Smooth muscle cell (in vitro differentiated cells): ENCODE results near the gene SPECC1. TPM values are rescaled to one million over a fixed set of nuclear protein-coding genes. Genes with fewer than 3 reads are reported as not detected.
A peak's percentile ranks its signal among the peaks of the same experiment; 100 is the strongest.

Source experiments
- DNase-seq: peaks from one replicate; lab custom pipeline; 2025; ENCODE audit not compliant: unreplicated experiment; lab: John Stamatoyannopoulos, UW
- H2AFZ ChIP-seq: fragments of 200-600 bp; sonication (generic); 2 replicates; pipeline ENCODE4 v1.6.0; 2016; ENCODE audit warnings: antibody characterized with exemption, low read depth, mild to moderate bottlenecking
- H3F3A ChIP-seq: fragments of 200-600 bp; sonication (generic); 2 replicates; pipeline ENCODE4 v1.6.0; 2017; ENCODE audit warnings: antibody characterized with exemption, low read depth
- H3K27ac ChIP-seq: fragments of 200-600 bp; sonication (generic); 2 replicates; pipeline ENCODE4 v1.5.1; 2016; ENCODE audit warnings: low read depth, mild to moderate bottlenecking
- H3K27me3 ChIP-seq: fragments of 200-600 bp; sonication (generic); 2 replicates; pipeline ENCODE4 v1.6.1; 2016; ENCODE audit warnings: low read depth, mild to moderate bottlenecking
- H3K36me3 ChIP-seq: fragments of 200-600 bp; sonication (generic); 2 replicates; pipeline ENCODE4 v1.5.1; 2016; ENCODE audit warnings: low read depth
- H3K4me1 ChIP-seq: fragments of 200-600 bp; sonication (generic); 2 replicates; pipeline ENCODE4 v1.5.1; 2016; ENCODE audit warnings: low read depth
- H3K4me2 ChIP-seq: fragments of 200-600 bp; sonication (generic); 2 replicates; pipeline ENCODE4 v1.6.0; 2016; ENCODE audit warnings: mild to moderate bottlenecking
- H3K4me3 ChIP-seq: fragments of 200-600 bp; sonication (generic); 2 replicates; pipeline ENCODE4 v1.5.1; 2016; ENCODE audit warnings: mild to moderate bottlenecking
- H3K79me2 ChIP-seq: fragments of 200-600 bp; sonication (generic); 2 replicates; pipeline ENCODE4 v1.6.0; 2016; ENCODE audit warnings: low read depth, mild to moderate bottlenecking
- H3K9ac ChIP-seq: fragments of 200-600 bp; sonication (generic); 2 replicates; pipeline ENCODE4 v1.6.0; 2016; ENCODE audit warnings: low read depth
- H3K9me3 ChIP-seq: fragments of 200-600 bp; sonication (generic); replicated peaks from 2 replicates; pipeline ENCODE4 v1.5.1; 2016; ENCODE audit warnings: low read depth
- H4K20me1 ChIP-seq: fragments of 200-600 bp; sonication (generic); 2 replicates; pipeline ENCODE4 v1.6.0; 2016; ENCODE audit warnings: low read depth
- CTCF ChIP-seq: fragments of 200-600 bp; sonication (generic); IDR thresholded peaks from 2 replicates; pipeline ENCODE4 v1.5.1; 2017; ENCODE audit warnings: borderline replicate concordance, mild to moderate bottlenecking, antibody characterized with exemption; ENCODE audit not compliant: insufficient read depth, poor library complexity, severe bottlenecking
- WGBS: methylation state at CpG from one replicate; pipeline ENCODE4 v1.1.7; 2016; ENCODE audit warnings: low lambda C conversion rate; 5-methylcytosine and 5-hydroxymethylcytosine counted together
- polyA plus RNA-seq: library from polyadenylated mRNA; unstranded; fragments of >200 nt; fragmentation: Nextera tagmentation; extraction: Ambion mirVana; gene quantifications from 2 replicates; pipeline ENCODE4 v1.2.1, GENCODE V29; 2016
- total RNA-seq: library from RNA; depleted of rRNA; stranded (reverse); fragments of >200 nt; gene quantifications from 2 replicates; pipeline ENCODE4 v1.2.3, GENCODE V29; 2014

The SPECC1 gene
- total and polyA plus RNA-seq, 2 experiments from 2014 or later, result 20.0 to 72.0 TPM

DNA sequence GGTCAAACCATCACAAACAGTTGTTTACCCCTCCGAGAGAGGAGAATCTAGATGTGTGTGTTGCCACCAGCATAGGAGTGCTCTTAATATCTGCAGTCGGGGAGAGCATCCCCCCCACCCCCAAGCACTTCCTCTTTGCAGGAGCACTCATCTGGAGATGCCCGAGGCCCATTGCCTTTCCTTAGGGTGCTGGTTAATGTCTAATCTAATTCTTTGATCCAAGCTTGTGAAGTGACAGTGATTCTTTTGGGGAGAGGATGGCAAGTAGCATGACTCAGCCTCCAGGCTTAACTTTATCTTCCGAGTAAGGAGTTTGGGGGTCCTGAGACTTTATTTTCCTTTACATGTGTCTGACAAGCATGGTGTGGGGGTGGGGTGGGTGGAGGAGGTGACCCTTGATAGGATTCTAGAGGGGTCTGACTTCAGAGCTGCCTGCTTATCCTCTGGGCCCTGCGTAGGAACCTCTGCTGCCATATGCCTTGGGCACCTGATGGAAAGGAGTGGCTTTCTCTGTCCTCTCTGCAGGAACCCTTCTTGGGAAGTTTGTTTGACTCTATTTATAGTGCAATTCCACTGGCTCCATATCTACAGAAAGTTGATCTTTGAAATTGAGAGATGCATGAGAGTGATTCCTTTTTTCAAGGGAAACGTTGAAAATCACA lies 207.1 kb downstream of the SPECC1 start:
- Histone ChIP-seq H2AFZ (no peak overlapping the region), H3K36me3 (no peaks in the 10 kb centered on the region), H3K4me2 (no peak overlapping the region), H3K27ac (peak overlapping the region; percentile 14), H3K27me3 (no peaks in the 10 kb centered on the region), H4K20me1 (peaks cover 13% of the 10 kb centered on the region), H3K79me2 (peaks cover 45% of the 10 kb centered on the region), H3K9me3 (no peaks in the 10 kb centered on the region), H3K4me3 (no peak overlapping the region), H3F3A (peaks cover 14% of the 10 kb centered on the region), H3K9ac (no peak overlapping the region), H3K4me1 (peaks cover 22% of the 10 kb centered on the region)
- 37% methylated on average over 6 of the region's 6 CpGs for WGBS
- no peak for DNase-seq
- no peak for TF ChIP-seq CTCF

- 78% methylated on average over 3 of the region's 3 CpGs for WGBS
- Histone ChIP-seq H3K27me3 (no peaks in the 10 kb centered on the region), H2AFZ (no peak overlapping the region), H3K27ac (no peak overlapping the region), H3K4me2 (no peak overlapping the region), H3K9ac (no peak overlapping the region), H3K36me3 (no peaks in the 10 kb centered on the region), H3K9me3 (no peaks in the 10 kb centered on the region), H3K4me3 (no peak overlapping the region), H3K79me2 (peaks cover 51% of the 10 kb centered on the region), H3K4me1 (peaks cover 22% of the 10 kb centered on the region), H3F3A (peaks cover 14% of the 10 kb centered on the region), H4K20me1 (peaks cover 13% of the 10 kb centered on the region)
- no peak for DNase-seq
- TF ChIP-seq CTCF, result no peak
Measured at GRCh38 chr17:20216853-20217252, 207.7 kb downstream of the SPECC1 start.

DNA sequence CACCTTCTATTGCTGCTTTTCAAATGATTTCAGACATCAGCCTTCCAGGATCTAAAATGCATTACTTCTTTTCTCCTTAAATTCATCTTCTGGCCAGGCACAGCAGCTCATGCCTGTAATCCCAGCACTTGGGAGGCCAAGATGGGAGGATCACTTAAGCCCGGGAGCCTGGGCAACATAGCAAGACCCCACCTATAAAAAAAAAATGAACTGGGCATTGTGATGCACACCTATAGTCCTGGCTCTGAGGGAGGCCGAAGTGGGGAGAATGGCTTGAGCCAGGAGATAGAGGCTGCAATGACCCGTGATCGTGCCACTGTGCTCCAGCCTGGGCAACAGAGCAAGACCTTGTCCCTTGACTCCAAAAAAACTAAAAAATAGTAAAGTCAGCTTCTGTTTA lies 208.5 kb downstream of the SPECC1 start:
- no peak for DNase-seq
- H4K20me1 ChIP-seq, result peaks cover 13% of the 10 kb centered on the region
- no peak overlapping the region for H3K9ac ChIP-seq
- no peak overlapping the region for H2AFZ ChIP-seq
- no peak overlapping the region for H3K27ac ChIP-seq
- 97% methylated on average over 4 of the region's 4 CpGs for WGBS
- peaks cover 56% of the 10 kb centered on the region for H3K79me2 ChIP-seq
- no peaks in the 10 kb centered on the region for H3K27me3 ChIP-seq
- H3K4me2 ChIP-seq, result no peak overlapping the region
- H3K4me1 ChIP-seq, result peaks cover 22% of the 10 kb centered on the region
- peaks cover 14% of the 10 kb centered on the region for H3F3A ChIP-seq
- H3K9me3 ChIP-seq, result no peaks in the 10 kb centered on the region
- H3K36me3 ChIP-seq, result no peaks in the 10 kb centered on the region
- H3K4me3 ChIP-seq, result no peak overlapping the region
- TF ChIP-seq CTCF, result no peak

DNA sequence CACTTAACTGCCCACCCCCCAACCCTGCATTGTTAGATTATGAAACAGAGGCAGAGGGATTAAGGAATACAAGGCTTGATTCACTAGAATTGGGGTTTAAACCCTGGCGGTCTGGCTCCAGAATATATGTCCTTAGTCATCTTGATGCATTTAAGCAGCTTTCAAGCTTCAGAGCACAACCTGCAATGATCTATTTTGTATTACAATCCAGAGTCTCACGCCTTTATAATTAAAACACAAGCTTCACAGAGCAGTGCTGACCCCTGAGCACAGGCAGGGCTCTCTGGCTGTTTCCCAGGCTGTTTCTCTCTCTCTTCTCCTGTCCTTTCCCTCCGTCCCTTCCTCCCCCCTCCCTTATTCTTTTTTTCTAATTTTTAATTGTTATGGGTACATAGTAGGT lies 209.1 kb downstream of the SPECC1 start:
- no peak overlapping the region for H3K9ac ChIP-seq
- whole genome bisulfite sequencing, result 79% methylated on average over 3 of the region's 3 CpGs
- H3K27me3 ChIP-seq, result no peaks in the 10 kb centered on the region
- no peaks in the 10 kb centered on the region for H3K36me3 ChIP-seq
- DNase-seq, result no peak
- peaks cover 61% of the 10 kb centered on the region for H3K79me2 ChIP-seq
- peaks cover 13% of the 10 kb centered on the region for H4K20me1 ChIP-seq
- H3K4me1 ChIP-seq, result peaks cover 22% of the 10 kb centered on the region
- no peak overlapping the region for H2AFZ ChIP-seq
- no peaks in the 10 kb centered on the region for H3K9me3 ChIP-seq
- H3F3A ChIP-seq, result peaks cover 14% of the 10 kb centered on the region
- H3K4me3 ChIP-seq, result no peak overlapping the region
- H3K4me2 ChIP-seq, result no peak overlapping the region
- H3K27ac ChIP-seq, result no peak overlapping the region
- TF ChIP-seq CTCF, result no peak
